HG03460 (cell line): Measurements from ENCODE around the gene SULF2.

Experiments
- ATAC-seq: cut with Tn5 transposase; IDR thresholded peaks from one replicate; pipeline ENCODE4 v1.9.1; 2021; ENCODE audit not compliant: unreplicated experiment

The SULF2 gene

GRCh38 chr20:47659904-47660601 lies 125.2 kb downstream of the SULF2 start:
- ATAC-seq = no peak

GRCh38 chr20:47656318-47656717 lies 129.0 kb downstream of the SULF2 start:
- no peak for ATAC-seq

GRCh38 chr20:47655635-47656034 lies 129.6 kb downstream of the SULF2 start:
- ATAC-seq = no peak

- no peak for ATAC-seq
Measured at GRCh38 chr20:47654370-47654769, 130.9 kb downstream of the SULF2 start.

DNA sequence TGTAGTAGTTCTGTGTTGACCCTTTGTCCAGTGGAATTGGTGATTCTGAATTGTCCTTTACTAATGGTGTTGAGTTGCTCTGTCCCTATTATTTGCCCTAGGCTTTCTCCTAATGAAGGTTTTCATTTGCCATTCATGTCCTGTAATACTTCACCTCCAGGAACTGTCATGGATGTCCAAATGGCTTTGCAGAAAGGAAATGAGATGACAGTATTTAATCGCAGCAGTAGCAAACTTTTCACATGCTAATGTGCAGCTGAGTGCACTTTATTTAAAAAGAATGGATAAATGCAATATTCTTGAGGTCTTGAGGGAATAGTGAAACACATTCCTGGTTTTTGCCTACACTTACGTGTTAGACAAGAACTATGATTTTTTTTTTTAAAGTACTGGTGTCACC lies 131.4 kb downstream of the SULF2 start:
- ATAC-seq = no peak

GRCh38 chr20:47652794-47653193 lies 132.5 kb downstream of the SULF2 start:
- no peak for ATAC-seq

- no peak for ATAC-seq
Measured at GRCh38 chr20:47652301-47652700, 133.0 kb downstream of the SULF2 start.

GRCh38 chr20:47648943-47649342 lies 136.3 kb downstream of the SULF2 start:
- no peak for ATAC-seq

- ATAC-seq = no peak
Measured at GRCh38 chr20:47647994-47648393, 137.3 kb downstream of the SULF2 start.

GRCh38 chr20:47645632-47646031 lies 139.6 kb downstream of the SULF2 start:
- ATAC-seq = no peak

DNA sequence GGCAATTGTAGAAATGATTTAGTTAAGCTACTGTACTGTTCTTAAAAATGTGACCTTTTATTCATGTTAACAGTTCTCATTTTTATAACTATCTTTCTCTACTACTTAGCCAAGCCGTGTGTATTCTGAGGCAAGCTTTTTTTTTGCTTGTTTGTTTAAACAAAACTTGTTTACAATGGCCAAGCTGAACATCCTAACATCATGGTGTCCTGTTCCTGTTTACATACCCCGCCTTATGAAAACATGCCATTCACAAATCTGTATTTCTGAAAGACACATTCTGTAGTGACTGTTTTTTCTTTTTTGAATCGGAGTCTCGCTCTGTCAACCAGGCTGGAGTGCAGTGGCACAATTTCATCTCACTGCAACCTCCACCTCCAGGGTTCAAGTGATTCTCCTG lies 142.7 kb downstream of the SULF2 start:
- ATAC-seq = no peak

DNA sequence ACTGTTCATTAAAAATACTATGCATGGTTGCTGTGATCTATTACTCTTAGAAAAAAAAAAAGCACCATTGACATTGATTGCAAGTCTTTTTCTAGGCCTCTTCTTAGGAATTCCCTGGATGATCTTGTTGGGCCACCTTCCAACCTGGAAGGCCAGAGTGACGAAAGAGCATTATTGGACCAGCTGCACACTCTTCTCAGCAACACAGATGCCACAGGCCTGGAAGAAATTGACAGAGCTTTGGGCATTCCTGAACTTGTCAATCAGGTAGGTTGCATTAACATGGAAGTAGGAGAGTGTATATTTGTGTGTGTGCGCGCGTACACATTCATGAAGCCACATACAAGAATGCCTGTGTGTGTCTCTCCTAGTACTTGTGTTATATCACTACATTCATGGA lies 143.2 kb downstream of the SULF2 start:
- no peak for ATAC-seq

GRCh38 chr20:47638851-47639250 lies 146.4 kb downstream of the SULF2 start:
- ATAC-seq = no peak

- ATAC-seq = no peak
Measured at GRCh38 chr20:47635256-47635655, 150.0 kb downstream of the SULF2 start.

DNA sequence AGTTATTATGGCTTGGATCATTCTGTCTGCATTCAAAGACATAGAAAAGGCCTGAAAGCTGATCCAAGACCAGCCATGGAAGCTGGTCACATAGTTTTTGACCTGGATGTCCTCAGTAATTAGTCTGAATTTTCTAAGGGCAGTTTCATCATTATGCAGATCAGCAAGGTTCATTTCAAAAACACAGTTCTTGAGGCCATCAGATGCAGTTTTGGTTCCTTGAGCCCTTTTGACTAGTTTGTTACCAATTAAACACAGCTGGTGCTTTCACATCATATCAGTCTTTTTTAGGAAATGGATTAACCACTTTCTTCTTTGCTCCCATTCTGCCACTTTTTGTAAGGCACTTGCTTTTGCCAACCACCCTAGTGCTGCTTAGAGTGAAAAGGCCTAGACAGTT lies 154.2 kb downstream of the SULF2 start:
- ATAC-seq = no peak

GRCh38 chr20:47629907-47630306 lies 155.4 kb downstream of the SULF2 start:
- no peak for ATAC-seq

GRCh38 chr20:47627540-47627939 lies 157.7 kb downstream of the SULF2 start:
- ATAC-seq = no peak

- ATAC-seq = no peak
Measured at GRCh38 chr20:47623206-47623605, 162.1 kb downstream of the SULF2 start.

DNA sequence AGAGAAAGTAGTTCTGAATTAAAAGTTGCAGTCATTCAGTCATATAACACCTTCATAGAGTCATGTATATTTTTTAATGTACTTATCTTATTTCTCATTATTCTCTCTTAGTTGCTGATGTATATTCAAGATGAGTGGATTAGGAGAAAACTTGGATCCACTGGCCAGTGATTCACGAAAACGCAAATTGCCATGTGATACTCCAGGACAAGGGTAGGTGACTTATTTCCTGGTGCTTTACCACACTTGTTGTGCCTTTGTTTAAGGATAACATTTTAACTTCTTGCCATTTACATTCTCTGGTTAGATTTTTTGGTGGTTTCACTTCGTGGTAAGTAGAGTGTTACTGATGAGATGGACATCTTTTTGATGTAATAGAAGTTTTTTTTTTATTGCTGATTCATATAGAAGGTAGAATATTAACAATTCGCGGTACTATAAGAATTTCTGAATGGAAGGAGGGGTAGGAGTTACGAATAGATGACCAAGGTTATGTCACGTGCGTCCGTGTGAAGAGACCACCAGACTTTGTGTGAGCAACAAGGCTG lies 163.1 kb downstream of the SULF2 start:
- no peak for ATAC-seq

DNA sequence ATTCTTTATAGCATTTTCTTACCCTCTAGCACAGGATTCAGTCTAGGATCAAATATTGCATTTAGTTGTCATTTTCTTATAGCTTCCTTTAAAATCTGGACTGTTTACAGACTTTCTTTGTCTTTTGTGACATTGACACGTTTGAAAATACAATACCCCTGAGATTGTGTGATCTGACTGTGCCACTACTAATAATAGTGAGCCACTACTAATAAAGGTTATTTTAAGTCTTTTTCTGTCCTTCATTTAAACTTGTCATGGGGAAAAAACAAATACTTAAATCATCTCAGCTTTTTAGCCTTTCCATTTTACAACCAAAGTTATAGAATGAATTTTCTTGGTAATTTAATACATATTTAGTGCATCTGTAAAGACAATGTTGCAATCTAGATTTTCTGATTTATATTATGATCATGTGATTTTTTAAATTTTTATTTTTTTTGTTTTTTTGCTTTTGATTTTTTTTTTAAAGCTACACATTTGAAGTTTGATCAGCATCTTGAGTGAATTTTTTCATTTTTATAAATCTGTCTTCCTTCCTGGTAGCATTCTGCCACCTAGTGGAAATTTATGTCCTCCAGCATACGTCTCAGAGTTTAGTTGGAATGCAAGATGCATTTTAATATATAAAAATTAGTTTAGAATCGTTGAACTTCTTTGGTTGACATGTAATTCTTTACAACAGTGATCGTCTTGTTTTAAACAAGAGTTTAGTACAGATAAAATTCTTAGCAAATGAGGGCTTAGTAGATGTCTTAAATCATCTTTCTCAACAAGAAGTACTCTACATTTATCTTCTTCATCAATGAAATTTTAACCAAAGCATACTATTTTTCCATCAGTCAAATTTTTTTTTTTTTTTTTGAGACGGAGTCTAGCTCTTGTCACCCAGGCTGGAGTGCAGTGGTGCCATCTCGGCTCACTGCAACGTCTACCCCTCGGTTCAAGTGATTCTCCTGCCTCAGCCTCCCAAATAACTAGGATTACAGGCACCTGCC lies 164.2 kb downstream of the SULF2 start:
- ATAC-seq = no peak

DNA sequence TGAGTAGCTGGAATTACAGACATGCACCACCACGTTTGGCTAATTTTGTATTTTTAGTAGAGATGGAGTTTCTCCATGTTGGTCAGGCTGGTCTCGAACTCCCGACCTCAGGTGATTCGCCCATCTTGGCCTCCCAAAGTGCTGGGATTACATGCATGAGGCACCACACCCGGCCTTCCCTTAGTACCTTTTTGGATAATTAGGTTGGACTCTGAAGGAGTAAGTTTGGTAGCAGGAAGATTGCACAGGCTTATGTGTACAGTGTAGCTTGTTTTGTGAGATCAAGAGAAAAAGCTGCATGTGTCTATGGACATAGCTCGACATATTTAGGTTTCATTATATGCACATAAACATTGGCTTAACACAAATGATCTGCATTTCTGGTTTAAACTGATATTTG lies 166.8 kb downstream of the SULF2 start:
- no peak for ATAC-seq
